ENCODE measurements around the gene FADS6.
A peak's percentile ranks its signal among the peaks of the same experiment; 100 is the strongest.

Gene FADS6

DNA sequence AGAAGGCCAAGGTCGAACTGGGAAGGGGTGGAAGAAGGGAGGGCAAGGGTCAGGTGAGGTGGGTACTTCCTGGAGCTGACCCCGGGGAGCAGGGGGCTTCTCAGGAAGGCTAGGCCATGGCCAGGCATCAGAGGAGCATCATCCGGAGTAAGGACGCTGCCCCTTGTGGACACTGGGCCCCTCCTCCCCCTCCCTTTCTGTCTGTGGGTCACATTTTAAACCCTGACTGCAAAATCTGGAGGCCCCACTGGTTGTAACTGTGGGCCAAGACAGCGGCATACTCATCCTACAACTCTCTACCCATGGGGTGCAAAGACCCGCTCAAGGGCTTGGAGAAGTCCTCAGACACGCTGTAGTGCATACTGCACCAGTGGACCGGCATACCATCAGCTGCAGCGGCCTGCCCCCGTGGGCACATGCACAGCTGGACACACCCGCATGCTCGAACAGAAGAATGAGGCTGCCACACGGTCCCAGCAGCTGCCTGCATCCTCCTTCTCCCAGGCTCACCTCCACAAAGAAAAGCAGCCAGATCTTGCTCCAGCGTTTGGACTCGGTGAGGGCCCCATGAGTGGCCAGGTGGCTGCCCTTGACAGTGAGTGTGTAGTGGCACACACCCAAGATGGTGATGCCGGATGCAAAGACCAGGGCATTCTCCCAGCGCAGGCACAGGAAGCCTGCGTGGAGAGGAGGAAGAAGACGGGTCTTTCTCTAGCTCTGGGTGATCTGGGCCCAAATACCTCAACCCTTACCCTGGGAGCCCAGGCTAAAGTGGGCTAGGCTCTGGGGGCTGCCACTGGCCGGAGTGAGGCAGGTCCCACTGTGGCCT, 1.2 kb downstream of the FADS6 start:
- DNase-seq (ENCODE audit: low read depth, low spot score): no peak

GRCh38 chr17:74890554-74890953, 2.9 kb downstream of the FADS6 start:
- no peak for DNase-seq (ENCODE audit: low read depth, low spot score)

GRCh38 chr17:74888469-74888868, 5.0 kb downstream of the FADS6 start:
- no peak for DNase-seq (ENCODE audit: low read depth, low spot score)

DNA sequence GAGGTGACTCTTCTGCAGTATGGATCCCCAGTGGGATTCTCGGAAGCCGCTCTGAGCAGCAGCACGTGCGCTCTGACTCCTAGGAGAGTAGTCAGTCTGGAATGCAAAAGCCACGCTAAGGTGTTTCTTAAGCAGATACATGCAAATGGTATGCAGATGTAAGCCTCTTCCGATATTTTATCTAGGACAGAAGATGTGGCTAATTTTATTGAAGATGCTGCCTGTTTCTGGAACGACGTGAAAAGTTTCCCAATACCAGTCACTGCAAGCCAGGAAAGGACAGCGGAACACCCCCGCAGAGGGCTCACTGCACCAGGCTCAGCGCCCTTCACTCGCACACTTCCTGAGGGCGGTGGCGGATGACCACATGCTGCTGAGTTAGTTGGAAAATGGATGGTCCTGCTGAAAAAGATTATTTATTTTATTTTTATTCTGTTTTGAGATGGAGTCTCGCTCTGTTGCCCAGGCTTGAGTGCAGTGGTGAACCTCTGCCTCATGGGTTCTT, 10.1 kb downstream of the FADS6 start:
- DNase-seq (ENCODE audit: low read depth, low spot score): no peak

DNA sequence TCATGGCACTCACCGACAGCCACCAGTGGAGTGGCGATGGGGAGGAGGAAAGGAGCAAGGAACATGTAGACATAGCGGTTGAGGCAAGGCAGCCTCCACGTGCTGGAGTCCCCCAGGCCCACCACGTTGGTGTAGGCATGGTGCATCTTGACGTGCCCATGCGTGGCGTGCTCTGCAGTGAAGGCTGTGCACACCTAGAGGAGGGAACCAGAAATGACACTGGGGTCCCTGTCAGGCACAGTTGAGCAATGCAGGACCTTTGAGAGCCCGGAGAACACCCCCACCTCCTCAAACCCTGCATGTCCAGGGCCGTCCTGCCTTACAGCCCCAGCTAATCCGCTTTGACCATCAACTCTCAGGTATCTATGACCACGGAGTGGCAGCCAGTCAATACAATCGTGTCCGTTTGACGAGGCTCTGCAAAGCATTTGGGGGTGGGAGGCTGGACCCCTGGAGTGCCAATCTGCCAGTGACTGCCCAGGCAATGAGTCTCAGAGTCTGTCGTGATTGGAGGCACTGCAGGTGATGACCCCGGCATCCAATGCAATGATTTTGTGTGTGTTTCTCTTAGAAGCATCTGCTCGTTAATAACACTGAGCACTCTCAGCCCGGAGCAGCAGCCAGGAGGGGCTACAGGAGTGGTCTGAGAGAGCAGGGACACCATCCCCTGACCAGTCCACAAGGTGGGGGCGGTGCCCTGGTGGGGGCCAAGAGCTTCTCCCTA, 10.8 kb downstream of the FADS6 start:
- no peak for DNase-seq (ENCODE audit: low read depth, low spot score)

DNA sequence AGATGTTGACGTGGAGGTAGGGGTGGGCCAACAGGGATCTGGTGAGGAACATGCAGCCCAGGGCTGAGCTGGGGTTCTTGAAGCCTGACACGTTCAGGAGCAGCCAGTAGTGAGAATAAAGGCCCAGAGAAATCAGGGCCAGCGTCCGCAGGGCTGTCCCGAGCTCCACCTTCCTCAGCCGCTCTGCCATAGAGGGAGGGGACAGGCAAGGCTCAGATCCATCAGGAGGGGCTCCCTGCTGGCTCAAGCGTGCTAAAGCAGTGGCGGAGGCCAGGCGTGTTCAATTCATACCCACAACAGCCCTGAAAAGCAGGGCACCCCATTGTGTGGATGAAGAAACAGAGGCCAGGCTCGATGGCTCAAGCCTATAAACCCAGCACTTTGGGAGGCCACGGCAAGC, 12.4 kb downstream of the FADS6 start:
- no peak for DNase-seq (ENCODE audit: low read depth, low spot score)

GRCh38 chr17:74879308-74879707, 14.1 kb downstream of the FADS6 start:
- DNase-seq (ENCODE audit: low read depth, low spot score): no peak

DNA sequence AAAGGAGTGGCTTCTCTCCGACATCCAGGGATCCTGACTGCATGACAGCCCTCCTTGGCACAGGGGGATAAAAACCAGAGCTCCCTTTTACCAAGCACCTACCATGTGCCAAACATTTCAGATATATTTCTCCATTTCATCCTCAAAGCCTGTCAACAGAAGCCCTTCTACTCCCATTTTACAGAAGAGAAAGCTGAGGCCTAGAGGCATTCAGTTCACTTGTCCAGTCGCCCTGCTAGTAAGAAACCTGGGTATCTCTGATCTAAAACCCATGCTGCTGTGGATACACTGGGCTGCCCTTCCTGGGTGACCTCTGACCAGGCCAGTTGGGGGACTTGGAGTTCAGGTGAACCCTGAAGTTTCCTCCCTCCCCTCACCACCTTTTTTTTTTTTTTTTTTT, 14.8 kb downstream of the FADS6 start:
- DNase-seq (ENCODE audit: low read depth, low spot score): no peak

DNA sequence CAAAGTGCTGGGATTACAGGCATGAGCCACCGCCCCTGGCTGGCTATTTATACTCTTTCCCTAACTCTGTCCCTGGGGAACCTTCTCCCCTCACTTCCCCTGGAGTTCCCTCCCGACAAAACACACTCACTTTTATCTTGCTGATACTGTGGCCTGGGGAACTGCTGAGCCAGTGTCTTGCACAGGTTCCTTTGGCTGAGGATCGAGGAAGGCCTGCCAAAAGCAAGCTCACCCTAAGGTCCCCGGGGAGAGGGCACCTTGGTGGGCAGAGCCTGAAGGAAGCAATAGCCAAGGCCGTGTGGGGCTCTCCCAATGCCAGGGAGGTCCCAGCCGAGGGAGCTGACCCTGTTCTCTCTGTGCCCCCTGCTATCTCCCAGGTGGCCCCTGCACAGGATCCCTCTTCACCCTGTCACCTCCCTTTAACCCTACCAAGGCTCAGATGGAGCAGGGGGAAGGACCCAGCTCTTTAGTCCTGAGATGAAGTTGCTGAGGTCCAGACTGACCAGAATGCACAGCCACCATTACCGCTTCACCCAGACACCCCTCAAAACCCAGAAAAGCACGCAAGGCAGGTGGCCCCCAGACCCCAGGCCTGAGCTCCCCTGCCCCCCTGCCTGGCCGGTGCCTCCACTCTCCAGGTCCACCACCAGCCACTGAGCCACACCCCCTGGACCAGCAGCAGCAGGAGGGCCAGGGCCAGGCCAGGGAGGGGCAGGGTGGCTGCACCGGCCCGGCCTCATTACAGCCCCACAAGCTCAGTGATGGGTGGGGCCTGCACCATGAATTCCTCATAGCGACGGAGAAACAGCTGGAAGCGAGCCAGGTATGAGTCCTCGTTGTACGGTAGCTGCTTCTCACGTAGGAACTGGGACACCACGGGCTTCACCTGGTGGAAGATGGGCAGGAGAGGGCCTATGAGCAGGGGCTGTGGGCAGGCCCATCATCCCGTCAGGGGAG, 15.6 kb downstream of the FADS6 start:
- no peak for DNase-seq (ENCODE audit: low read depth, low spot score)

DNA sequence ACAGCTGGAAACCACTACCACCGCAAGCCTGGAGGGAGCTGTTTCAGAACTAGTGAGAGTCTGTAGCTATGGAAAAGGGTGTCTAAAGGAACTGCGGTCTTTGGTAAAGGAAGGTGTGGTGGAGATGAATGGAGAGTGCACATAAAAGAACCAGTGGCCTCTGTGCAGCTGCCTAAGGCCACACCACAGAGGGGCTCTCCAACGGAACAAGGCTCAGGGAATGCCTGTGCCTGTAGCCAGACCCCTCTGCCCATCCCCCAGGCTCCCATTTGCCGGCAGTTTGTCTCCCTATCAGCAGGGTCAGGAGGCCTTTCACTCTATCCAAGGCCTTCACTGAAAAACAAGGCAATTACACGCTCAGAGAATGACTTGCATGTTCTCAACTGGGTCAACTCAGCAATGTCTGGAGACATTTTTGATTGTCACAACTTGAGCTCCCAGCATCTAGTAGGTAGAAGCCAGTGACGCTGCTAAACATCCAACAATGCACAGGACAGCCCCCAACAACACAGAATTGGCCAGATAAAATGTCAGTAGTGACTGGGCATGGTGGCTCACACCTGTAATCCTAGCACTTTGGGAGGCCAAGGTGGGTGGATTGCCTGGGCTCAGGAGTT, 17.3 kb downstream of the FADS6 start:
- DNase-seq (ENCODE audit: low read depth, low spot score): no peak

DNA sequence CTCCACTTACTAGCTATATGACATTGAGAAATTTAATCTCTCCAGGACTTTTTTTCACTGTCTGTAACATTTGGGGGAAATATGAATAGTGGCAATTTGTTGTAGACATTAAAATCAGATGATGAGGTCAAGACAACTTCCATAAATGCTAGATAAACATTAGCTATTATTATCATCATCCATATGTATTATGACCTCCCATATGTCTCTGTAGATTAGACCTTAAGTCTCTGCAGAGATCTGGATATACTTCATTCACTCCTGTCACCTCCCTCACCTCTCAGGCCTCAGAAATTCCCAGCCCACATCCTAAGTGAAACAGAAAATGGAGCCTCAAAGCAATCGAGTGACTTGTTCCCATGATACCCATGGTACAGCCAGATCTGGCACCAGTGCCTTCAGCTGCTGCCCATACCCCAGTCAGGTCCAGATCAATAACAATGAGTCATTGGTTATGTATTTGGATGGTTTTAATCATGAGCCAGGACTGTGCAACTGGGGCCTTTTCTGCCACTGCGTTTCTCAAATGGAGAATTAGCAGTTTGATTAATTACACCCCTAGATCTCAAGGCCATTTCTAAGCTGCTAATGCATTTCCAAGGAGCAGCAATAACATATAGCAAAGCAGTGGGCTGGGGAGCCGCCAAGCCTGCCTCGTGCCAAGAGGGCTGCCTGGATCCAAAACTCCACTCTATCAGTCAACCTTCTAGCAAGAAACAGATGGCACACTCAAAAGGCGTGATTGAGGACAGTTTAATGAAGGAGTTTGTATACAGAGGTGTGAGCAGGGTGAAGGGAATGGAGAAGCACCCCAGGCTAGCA, 18.1 kb downstream of the FADS6 start:
- DNase-seq (ENCODE audit: low read depth, low spot score): no peak

DNA sequence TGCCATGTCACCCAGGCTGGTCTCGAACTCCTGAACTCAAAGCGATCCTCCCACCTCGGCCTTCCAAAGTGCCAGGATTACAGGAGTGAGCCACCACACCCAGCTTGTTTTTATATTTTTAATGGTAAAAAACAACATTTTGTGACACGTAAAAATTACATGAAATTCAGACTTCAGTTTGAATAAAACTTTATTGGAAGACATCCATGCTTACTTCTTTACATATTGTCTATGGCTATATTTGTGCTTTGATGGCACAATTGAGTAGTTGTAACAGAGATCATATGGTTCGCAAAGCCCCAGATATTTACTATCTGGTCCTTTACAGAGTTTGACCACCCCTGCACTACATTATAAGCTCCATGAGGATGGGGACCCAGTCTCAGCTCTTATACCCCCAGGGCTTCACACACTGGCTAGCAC, 18.8 kb downstream of the FADS6 start:
- no peak for DNase-seq (ENCODE audit: low read depth, low spot score)

DNA sequence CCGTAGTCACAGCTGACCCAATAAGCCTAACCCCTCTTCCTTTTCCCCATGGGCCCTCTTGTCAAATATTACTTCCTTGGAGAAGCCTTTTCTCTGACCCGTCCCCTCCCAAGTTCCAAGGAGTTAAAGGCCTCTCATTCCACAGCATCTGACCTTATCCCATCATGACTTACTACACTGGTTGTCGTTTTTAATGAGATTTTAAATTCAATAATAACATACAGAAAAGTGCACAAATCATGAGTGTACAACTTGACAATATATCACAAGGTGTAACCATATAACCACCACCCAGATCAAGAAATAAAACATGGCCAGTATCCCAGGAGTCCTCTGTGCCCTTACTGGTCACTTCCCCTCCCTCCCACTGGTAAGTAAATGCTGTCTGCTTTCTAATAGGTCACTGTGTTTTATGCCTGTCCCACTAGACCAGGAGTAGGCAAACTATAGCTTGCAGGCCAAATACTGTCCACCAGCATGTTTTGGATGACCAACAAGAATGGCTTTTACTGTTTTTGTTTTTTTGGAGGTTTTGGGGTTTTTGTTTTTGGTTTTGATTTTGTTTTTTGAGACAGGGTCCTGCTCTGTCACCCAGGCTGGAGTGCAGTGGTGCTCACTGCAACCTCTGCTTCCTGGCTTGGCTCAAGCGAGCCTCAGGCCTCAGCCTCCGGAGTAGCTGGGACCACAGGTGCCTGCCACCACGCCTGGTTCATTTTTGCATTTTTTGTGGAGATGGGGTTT, 19.4 kb downstream of the FADS6 start:
- no peak for DNase-seq (ENCODE audit: low read depth, low spot score)

DNA sequence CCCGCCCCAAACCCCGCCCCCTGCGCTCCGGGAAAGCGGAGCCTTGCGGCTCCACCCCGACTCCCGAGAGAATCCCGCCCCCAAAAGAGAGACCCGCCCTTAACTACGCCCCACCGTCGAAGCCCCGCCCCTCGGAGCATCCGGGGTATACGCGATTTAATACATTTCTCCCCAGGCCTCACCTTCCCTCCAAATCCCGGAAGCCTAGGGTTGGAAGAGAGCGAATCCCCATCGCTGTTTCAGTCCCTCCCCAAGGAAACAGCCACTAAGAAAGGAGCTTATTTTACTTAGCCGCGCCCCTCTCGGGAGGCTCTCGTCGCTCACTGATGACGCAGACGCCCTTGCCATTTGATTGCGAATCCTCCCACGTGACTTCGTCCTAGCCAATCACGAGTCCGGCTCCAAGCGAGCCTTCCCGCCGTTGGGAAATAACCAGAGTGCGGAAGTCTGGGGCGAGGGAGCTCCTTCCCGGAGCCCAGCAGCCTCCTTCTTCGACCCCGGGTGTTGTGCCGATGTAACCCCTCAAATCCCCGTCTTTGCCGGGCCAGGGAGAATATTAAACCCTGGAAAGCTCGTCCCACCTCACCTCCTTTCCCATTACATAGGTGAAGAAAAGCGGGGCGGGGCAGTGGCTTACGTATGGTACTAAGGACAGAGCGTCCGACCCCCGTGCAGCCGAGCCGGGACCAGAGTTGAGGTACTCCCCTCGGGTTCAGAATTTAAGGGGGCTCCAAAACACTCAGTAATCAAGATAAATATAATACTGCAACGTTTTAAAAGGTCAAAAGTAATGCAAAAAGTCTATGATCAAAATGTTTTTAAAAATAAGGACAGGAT, 20.2 kb downstream of the FADS6 start:
- peak; percentile 100 for DNase-seq (ENCODE audit: low read depth, low spot score)

- DNase-seq (ENCODE audit: low read depth, low spot score): no peak
Observed at GRCh38 chr17:74872313-74873036, 21.0 kb downstream of the FADS6 start, which contains the start of gene FDXR. Gene FDXR (minus strand): TSS chr17:74872994. CDS start chr17:74872944, 50 bp downstream.

DNA sequence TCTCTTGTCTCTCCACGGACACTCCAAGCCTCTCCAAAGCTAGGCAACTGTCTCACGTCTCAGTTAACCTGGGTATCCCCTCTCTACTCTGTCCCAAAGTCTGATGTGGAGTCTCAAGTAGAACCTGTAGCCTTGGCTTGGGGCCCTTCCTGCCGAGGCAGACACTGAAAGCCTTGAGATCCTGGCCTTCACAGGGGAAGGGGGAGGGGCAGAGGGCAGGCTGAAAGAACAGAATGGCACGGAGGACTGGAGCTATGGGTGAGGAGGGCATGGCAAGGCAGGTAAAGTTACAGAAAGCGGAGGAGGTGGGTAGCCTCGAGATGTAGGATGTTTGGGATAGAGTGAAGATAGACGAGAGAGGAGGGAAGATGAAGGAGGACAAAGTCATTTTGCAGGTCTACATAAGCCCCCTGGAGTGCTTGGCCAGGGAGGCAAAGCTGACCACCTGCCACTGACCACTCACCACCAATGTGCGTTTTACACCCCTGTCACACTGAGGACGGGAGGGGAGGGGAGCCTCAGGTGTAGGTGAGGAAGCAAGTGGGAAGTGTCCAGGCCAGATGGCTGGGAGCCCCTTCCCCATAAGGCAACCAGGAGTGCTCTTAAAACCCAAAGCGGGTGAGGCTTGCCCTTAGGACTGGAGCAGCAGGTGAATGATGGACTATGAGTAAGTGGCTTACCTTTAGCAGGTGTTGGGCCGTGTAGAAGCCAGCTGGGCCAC, 21.9 kb downstream of the FADS6 start:
- no peak for DNase-seq (ENCODE audit: low read depth, low spot score)

DNA sequence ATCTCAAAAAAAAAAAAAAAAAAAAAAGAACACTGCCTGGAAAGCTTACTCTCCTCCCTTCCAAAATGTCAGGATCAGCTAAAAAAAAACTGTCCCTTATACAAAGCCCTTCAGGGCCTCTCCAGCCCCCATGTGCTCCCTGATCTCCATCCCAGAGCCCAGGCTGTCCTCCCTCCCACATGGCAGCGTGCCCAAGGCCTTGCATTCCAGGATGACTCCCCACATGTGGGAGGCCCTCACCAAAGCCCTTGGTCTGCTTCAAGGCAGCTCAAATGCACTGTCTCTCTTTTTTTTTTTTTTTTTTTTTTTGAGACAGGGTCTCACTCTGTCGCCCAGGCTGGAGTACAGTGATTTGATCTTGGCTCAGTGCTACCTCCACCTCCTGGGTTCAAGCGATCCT, 22.9 kb downstream of the FADS6 start:
- no peak for DNase-seq (ENCODE audit: low read depth, low spot score)
